ENCODE data around the gene PHACTR2.

The PHACTR2 gene

DNA sequence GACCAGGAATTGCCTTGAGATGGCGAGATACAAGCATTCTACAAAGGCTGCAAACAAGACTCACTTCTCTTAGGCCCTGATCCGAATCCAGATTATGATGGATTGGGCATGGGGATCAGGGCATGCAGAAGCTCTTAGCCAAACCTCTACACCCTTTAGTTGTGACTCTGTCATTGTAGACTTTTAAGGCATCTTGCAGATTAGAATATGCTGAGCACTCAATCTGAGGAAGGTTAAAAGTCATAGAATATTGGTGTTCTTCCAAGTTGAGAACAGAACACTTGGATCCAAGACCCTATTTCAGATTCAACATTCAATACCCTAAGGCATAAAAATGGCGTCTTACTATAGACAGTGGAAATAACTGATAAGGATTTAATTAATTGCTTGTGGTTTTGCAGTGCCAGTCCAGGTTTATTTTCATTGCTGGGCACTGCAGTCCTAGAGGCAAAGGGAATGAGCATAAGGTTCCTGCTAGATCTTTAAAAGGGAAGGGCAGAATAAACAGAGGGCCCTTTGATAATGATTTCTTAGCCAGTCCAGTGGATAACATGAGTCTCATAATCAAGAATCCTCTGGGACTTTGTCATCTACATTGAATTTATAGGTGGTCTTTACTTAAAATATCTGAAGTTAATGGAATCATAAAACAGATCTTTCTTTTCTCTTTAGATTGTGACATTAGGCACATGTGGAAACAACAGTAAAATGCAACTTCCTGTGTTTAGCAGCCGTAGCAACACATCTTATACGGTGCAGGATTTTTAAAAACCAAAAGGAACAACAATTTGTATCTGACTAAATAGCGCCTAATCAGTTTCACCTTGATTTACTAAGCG lies 17.6 kb downstream of the PHACTR2 start:
- TF ChIP-seq, protein P1, sequence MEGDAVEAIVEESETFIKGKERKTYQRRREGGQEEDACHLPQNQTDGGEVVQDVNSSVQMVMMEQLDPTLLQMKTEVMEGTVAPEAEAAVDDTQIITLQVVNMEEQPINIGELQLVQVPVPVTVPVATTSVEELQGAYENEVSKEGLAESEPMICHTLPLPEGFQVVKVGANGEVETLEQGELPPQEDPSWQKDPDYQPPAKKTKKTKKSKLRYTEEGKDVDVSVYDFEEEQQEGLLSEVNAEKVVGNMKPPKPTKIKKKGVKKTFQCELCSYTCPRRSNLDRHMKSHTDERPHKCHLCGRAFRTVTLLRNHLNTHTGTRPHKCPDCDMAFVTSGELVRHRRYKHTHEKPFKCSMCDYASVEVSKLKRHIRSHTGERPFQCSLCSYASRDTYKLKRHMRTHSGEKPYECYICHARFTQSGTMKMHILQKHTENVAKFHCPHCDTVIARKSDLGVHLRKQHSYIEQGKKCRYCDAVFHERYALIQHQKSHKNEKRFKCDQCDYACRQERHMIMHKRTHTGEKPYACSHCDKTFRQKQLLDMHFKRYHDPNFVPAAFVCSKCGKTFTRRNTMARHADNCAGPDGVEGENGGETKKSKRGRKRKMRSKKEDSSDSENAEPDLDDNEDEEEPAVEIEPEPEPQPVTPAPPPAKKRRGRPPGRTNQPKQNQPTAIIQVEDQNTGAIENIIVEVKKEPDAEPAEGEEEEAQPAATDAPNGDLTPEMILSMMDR (conservative IDR thresholded peaks at IDR 0.05; ENCODE audit: low read depth, low read length) = no peak
- no peak overlapping the region for H3K4me3 ChIP-seq (ENCODE audit: low read length)
- no peak for DNase-seq (ENCODE audit: low read depth)

DNA sequence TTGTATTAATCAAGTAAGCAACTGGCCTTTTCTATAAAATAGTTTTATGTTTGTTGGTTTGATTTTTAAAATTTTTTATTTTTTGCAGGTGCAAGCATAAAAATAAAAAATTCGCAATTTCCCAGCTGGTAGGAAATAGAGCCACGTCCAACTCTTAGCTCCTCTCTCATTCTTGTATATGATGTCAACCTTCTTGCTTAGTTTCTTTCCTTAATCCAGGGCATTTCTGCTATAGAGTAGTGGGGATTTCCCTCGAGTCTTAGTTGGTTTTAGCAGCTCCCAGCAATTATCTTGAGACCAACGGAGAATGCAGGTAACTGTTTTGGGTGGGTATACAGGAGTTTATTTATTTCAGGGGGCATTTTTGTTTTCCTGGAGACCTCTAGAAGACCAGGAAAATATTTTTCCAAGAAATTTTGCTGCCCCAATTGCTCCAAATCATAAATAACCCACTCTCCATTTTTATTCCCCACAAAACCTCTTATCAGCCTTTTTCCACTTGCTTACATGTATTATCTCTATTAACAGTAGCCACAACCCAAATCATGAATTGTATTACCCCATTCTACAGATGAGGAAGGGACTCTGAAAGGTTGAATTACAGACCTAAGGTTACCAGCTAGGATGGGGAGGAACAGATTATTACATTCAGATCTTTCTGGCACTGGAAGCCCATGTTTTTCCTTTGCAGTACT lies 18.4 kb downstream of the PHACTR2 start:
- no peak overlapping the region for H3K4me3 ChIP-seq (ENCODE audit: low read length)
- TF ChIP-seq, protein P1 (conservative IDR thresholded peaks at IDR 0.05; ENCODE audit: low read depth, low read length) = no peak
- DNase-seq (ENCODE audit: low read depth) = no peak

DNA sequence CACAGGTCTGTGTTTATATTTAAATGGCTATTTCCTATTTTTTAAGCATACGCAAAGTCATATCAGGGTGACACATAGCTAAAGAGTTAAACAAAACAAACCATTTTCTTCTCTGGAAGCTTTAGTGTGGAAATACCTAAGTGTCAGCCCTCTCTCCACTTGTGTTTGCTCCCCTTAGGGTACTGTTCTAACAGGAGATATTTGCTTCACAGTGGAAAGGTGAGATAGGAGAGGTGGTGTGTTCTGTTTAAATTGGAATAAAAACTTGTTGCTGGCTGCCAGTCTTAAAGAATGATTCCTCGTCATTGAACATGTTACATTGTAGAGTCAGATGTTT lies 18.9 kb downstream of the PHACTR2 start:
- DNase-seq (ENCODE audit: low read depth) = no peak
- H3K4me3 ChIP-seq (ENCODE audit: low read length) = no peak overlapping the region
- TF ChIP-seq, protein P1 (conservative IDR thresholded peaks at IDR 0.05; ENCODE audit: low read depth, low read length) = no peak

DNA sequence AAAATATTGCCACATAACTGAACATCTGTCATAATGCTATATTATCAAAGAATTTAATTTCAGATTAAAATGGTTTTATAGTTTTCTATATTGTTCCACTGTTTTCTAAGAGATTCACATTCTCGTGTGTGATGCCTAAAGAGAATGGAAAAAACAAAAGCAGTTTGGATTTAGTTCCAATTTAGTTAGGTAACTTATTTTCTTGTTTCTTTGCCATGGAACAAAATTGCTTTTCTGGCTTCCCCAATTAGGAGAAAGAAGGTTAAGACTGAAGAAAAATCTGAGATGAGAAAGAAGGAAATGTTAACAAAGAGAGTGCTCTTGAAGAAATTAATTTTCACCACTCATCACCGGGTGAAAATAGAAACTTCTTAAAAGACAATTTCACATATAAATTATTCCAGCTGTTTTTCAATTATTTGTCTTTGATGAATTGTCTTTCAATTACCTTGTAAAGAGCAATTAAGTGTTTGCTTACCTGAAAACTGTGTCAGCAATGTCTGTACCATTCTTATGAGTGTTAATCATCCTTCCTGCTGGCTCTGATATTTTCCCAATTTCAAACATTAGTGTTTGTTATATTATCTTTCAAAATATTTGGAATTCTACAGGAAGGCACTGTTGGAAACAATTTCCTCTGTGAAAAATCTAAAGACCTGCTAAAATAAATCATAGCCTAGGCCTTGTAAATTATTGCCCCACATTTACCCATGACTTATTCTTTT lies 19.5 kb downstream of the PHACTR2 start:
- no peak overlapping the region for H3K4me3 ChIP-seq (ENCODE audit: low read length)
- TF ChIP-seq, protein P1 (conservative IDR thresholded peaks at IDR 0.05; ENCODE audit: low read depth, low read length) = no peak
- no peak for DNase-seq (ENCODE audit: low read depth)

DNA sequence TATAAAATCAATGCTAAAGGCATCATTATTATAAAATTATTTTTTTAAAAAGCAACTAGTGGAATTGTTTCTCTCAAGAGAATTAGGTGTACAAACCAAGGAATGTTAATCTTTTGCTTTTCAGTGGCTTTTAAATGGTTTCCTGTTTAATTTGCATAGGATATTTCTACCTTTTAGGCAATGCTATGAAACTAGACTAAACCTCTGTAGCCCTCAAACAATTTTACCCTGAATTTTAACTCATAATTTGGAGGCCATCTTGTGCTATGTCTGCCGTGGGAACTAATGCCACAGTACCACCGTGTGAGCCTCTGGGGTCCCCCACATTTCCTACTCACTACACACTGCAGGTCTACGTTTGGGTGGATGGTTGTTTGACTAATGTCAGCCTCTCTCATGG lies 20.6 kb downstream of the PHACTR2 start:
- TF ChIP-seq, protein P1 (conservative IDR thresholded peaks at IDR 0.05; ENCODE audit: low read depth, low read length) = no peak
- no peak overlapping the region for H3K4me3 ChIP-seq (ENCODE audit: low read length)
- no peak for DNase-seq (ENCODE audit: low read depth)

DNA sequence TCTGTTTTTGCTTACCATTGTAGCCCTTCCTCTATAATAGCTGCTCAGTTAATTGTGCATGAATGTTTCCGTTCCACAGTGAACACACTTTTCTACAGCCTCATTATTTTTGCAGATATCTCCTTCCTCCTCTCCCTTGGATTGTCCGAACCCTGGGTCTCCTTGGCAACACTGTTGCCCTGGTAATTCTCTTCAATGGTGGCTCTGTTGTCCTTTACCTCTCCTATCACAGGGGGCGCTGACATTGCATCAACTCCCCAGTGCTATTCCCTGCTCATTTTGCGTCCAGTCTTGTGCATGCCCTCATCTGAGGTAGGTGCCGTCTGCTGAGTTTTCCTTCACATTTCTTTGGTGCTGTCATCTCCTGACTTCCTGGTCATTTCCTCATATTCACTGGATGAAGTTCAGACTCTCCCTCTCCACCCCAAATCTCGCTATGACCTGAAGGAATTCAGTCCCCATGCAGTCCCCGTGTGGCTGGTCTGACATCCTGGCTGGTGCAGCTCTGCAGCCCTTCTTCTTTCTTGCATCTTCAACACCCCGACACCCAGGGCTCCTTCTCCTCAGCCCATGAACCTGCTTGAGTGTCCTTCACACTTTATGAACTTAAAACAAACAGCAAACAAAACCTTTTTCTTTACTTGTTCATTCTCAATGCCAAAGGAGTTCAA lies 21.1 kb downstream of the PHACTR2 start:
- no peak overlapping the region for H3K4me3 ChIP-seq (ENCODE audit: low read length)
- no peak for DNase-seq (ENCODE audit: low read depth)
- TF ChIP-seq, protein P1 (conservative IDR thresholded peaks at IDR 0.05; ENCODE audit: low read depth, low read length) = no peak
